OCI-LY1 (cell line): Measurements from ENCODE around the gene CACNA1C.

Experiments
- H2AFZ ChIP-seq: fragments of 200-600 bp; sonication (generic), shearing (Covaris generic); 2 replicates; pipeline ENCODE4 v1.6.0; 2014; ENCODE audit warnings: antibody characterized with exemption, mild to moderate bottlenecking, low read length
- H3F3A ChIP-seq: fragments of 200-600 bp; sonication (generic), shearing (Covaris generic); 2 replicates; pipeline ENCODE4 v1.6.0; 2014; ENCODE audit warnings: mild to moderate bottlenecking, antibody characterized with exemption, low read length, moderate library complexity; ENCODE audit not compliant: insufficient read depth
- H3K27ac ChIP-seq: fragments of 200-600 bp; sonication (generic); 2 replicates; pipeline ENCODE4 v1.5.1; 2014; ENCODE audit warnings: low read length, mixed run types, mild to moderate bottlenecking, low read depth; ENCODE audit not compliant: poor library complexity, severe bottlenecking
- H3K27me3 ChIP-seq: fragments of 200-600 bp; sonication (generic); 2 replicates; pipeline ENCODE4 v1.6.0; 2014; ENCODE audit warnings: antibody characterized with exemption, mild to moderate bottlenecking, low read length, moderate library complexity; ENCODE audit not compliant: insufficient read depth
- H3K36me3 ChIP-seq: fragments of 200-600 bp; sonication (generic); 2 replicates; pipeline ENCODE4 v1.6.1; 2014; ENCODE audit warnings: mild to moderate bottlenecking, antibody characterized with exemption, low read length, moderate library complexity, mixed read lengths; ENCODE audit not compliant: insufficient read depth
- H3K4me1 ChIP-seq: fragments of 200-600 bp; sonication (generic); 2 replicates; pipeline ENCODE4 v1.5.1; 2014; ENCODE audit warnings: mild to moderate bottlenecking, low read length, moderate library complexity; ENCODE audit not compliant: insufficient read depth, severe bottlenecking
- H3K4me2 ChIP-seq: fragments of 200-600 bp; sonication (generic), shearing (Covaris generic); 2 replicates; pipeline ENCODE4 v1.6.1; 2014; ENCODE audit warnings: low read length
- H3K4me3 ChIP-seq: fragments of 200-600 bp; sonication (generic); 2 replicates; pipeline ENCODE4 v1.5.1; 2014; ENCODE audit warnings: low read length, low read depth, mild to moderate bottlenecking, mixed read lengths; ENCODE audit not compliant: poor library complexity, severe bottlenecking
- H3K79me2 ChIP-seq: fragments of 200-600 bp; shearing (Covaris generic); 2 replicates; pipeline ENCODE4 v1.6.1; 2016; ENCODE audit warnings: mixed run types, low read length, mixed read lengths; ENCODE audit not compliant: insufficient read depth
- H3K9ac ChIP-seq: fragments of 200-600 bp; sonication (generic), shearing (Covaris generic); 2 replicates; pipeline ENCODE4 v1.6.1; 2014; ENCODE audit warnings: mild to moderate bottlenecking, low read length, mixed read lengths
- H3K9me2 ChIP-seq: fragments of 200-600 bp; sonication (generic), shearing (Covaris generic); 2 replicates; pipeline ENCODE4 v1.6.1; 2014; ENCODE audit warnings: low read depth, mild to moderate bottlenecking, low read length, mixed read lengths
- H3K9me3 ChIP-seq: fragments of 200-600 bp; shearing (Covaris generic); 2 replicates; pipeline ENCODE4 v1.6.1; 2014; ENCODE audit warnings: low read length, mixed read lengths
- H4K20me1 ChIP-seq: fragments of 200-600 bp; sonication (generic), shearing (Covaris generic); 2 replicates; pipeline ENCODE4 v1.6.0; 2016; ENCODE audit warnings: mild to moderate bottlenecking, low read length; ENCODE audit not compliant: insufficient read depth
- EZH2 ChIP-seq: fragments of 200-600 bp; sonication (generic), shearing (Covaris generic); IDR thresholded peaks from 2 replicates; pipeline ENCODE4 v1.8.0; 2017; ENCODE audit warnings: borderline replicate concordance, mixed run types, mild to moderate bottlenecking, antibody characterized with exemption, low read length, moderate library complexity, mixed read lengths
- TF ChIP-seq, protein P1 (sequence below): fragments of 200-600 bp; sonication (generic), shearing (Covaris generic); IDR thresholded peaks from 2 replicates; pipeline ENCODE4 v1.5.1; 2017; ENCODE audit warnings: mild to moderate bottlenecking, antibody characterized with exemption, low read length, moderate library complexity, mixed read lengths

The CACNA1C gene

DNA sequence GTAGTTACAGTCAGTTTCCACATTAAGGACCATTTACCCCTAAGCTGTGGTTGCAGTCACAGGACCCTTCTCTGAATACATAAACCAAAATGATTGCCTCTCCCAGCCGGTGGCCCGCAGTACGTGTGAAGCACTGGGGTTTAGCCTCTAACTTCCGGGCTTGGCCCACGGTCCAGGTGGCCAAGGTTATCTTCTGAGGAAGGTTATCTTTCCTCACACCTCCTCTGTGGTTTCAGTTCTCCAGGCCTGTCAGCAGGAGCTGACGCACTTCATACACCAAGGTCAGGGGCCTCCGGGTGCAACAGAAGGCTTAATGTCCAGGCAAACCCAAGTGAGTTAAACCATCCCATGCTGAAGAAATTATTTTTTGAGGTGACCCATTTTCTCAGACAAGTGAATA, 451.0 kb downstream of the CACNA1C start:
- TF ChIP-seq EZH2, result no peak
- TF ChIP-seq, protein P1, sequence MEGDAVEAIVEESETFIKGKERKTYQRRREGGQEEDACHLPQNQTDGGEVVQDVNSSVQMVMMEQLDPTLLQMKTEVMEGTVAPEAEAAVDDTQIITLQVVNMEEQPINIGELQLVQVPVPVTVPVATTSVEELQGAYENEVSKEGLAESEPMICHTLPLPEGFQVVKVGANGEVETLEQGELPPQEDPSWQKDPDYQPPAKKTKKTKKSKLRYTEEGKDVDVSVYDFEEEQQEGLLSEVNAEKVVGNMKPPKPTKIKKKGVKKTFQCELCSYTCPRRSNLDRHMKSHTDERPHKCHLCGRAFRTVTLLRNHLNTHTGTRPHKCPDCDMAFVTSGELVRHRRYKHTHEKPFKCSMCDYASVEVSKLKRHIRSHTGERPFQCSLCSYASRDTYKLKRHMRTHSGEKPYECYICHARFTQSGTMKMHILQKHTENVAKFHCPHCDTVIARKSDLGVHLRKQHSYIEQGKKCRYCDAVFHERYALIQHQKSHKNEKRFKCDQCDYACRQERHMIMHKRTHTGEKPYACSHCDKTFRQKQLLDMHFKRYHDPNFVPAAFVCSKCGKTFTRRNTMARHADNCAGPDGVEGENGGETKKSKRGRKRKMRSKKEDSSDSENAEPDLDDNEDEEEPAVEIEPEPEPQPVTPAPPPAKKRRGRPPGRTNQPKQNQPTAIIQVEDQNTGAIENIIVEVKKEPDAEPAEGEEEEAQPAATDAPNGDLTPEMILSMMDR, result no peak
- no peak overlapping the region for H3K4me3 ChIP-seq
- H3K79me2 ChIP-seq, result no peaks in the 10 kb centered on the region
- peaks cover 4% of the 10 kb centered on the region for H3K27me3 ChIP-seq
- no peak overlapping the region for H2AFZ ChIP-seq
- no peaks in the 10 kb centered on the region for H3K9me2 ChIP-seq
- no peaks in the 10 kb centered on the region for H4K20me1 ChIP-seq
- H3F3A ChIP-seq, result no peaks in the 10 kb centered on the region
- H3K4me1 ChIP-seq, result no peaks in the 10 kb centered on the region
- no peaks in the 10 kb centered on the region for H3K36me3 ChIP-seq
- H3K9ac ChIP-seq, result no peak overlapping the region
- no peaks in the 10 kb centered on the region for H3K9me3 ChIP-seq
- no peak overlapping the region for H3K4me2 ChIP-seq
- no peak overlapping the region for H3K27ac ChIP-seq

DNA sequence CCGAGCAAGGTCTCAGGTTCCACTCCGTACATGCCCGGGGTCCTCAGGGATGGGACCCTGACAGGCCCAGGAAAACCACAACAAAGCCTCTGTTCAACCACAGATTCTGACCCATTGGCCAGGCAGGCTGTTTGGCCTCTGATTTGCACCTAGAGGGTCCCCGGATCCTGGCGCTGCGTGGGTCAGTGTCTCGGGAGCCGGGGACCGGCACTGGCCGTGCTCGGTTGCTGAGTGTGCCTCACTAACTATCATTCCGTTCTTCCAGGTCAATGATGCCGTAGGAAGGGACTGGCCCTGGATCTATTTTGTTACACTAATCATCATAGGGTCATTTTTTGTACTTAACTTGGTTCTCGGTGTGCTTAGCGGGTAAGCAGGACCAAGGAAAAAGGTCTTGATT, 451.8 kb downstream of the CACNA1C start:
- Histone ChIP-seq H3K4me3 (no peak overlapping the region), H3F3A (no peaks in the 10 kb centered on the region), H3K4me2 (no peak overlapping the region), H3K9ac (no peak overlapping the region), H4K20me1 (no peaks in the 10 kb centered on the region), H3K9me3 (no peaks in the 10 kb centered on the region), H3K27me3 (peaks cover 4% of the 10 kb centered on the region), H2AFZ (no peak overlapping the region), H3K4me1 (no peaks in the 10 kb centered on the region), H3K27ac (no peak overlapping the region), H3K9me2 (no peaks in the 10 kb centered on the region), H3K79me2 (no peaks in the 10 kb centered on the region), H3K36me3 (no peaks in the 10 kb centered on the region)
- no peak for TF ChIP-seq EZH2
- TF ChIP-seq, protein P1, result no peak

DNA sequence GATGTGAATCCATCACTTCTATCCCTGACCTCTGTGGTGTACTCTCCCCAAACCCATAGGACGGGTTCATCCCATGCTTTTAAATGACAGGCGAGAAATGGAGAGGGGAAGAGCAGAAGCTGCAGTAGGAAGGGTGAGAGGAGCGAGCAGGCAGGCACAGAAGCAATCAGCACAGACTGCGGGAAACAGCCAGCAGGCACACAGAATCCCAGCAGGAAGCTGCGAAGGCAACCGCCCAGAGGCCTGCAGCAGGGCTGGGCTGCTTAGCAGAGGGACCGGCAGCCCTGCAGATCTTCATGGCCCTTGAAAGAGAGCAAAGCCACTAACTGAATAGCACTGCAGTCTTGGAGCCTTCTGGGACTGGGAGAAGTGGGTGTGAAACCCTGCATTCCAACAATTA, 455.0 kb downstream of the CACNA1C start:
- H3K36me3 ChIP-seq, result no peaks in the 10 kb centered on the region
- no peak overlapping the region for H3K4me3 ChIP-seq
- TF ChIP-seq, protein P1, result no peak
- TF ChIP-seq EZH2, result no peak
- H3K4me1 ChIP-seq, result no peaks in the 10 kb centered on the region
- no peaks in the 10 kb centered on the region for H3F3A ChIP-seq
- no peak overlapping the region for H3K4me2 ChIP-seq
- H2AFZ ChIP-seq, result no peak overlapping the region
- H3K27me3 ChIP-seq, result peaks cover 4% of the 10 kb centered on the region; the same call in 1 of the 2 replicates
- H3K9me3 ChIP-seq, result no peaks in the 10 kb centered on the region
- H3K27ac ChIP-seq, result no peak overlapping the region
- no peaks in the 10 kb centered on the region for H3K79me2 ChIP-seq
- H4K20me1 ChIP-seq, result no peaks in the 10 kb centered on the region
- no peak overlapping the region for H3K9ac ChIP-seq
- H3K9me2 ChIP-seq, result no peaks in the 10 kb centered on the region
